IMR-90 (cell line): ENCODE measurements around the gene CIB1. TPM values are rescaled to one million over a fixed set of nuclear protein-coding genes. Genes with fewer than 3 reads are reported as not detected.

Experiments used
- ATAC-seq: fragments of 200-7000 bp; cut with Tn5 transposase; 2 replicates; pipeline ENCODE4 v1.9.1; 2020; ENCODE audit warnings: low read depth, mild to moderate bottlenecking, moderate library complexity
- BruUV-seq: library from RNA; stranded (reverse); fragments of 400-500 nt; replicated peaks from 2 replicates; lab custom pipeline; 2021; lab: Mats Ljungman, UMichigan
- CTCF ChIA-PET: fragments of 300-600 bp; formaldehyde crosslinking; extraction: SDS; loops from one replicate; lab custom pipeline; 2021; ENCODE audit warnings: antibody characterized with exemption; lab: Yijun Ruan, JAX
- POLR2A ChIA-PET: fragments of 300-600 bp; sonication (Branson Sonifier 250); formaldehyde crosslinking; loops from one replicate; lab custom pipeline; 2022; ENCODE audit warnings: antibody characterized with exemption; ENCODE audit not compliant: unreplicated experiment; lab: Charles Lee
- DNase-seq: peaks from one replicate; pipeline ENCODE4 v3.0.0; 2013
- H2AFZ ChIP-seq: replicated peaks from 2 replicates; pipeline ENCODE3; 2013; ENCODE audit warnings: low read length, mild to moderate bottlenecking; ENCODE audit not compliant: poor library complexity
- H2AK5ac ChIP-seq: 2 replicates; pipeline ENCODE4 v1.6.1; 2013; ENCODE audit warnings: low read depth, low read length, inconsistent platforms
- H2AK9ac ChIP-seq: replicated peaks from 2 replicates; pipeline ENCODE3; 2013; ENCODE audit warnings: mild to moderate bottlenecking, low read depth, low read length, moderate library complexity; ENCODE audit not compliant: poor library complexity
- H2BK120ac ChIP-seq: 2 replicates; pipeline ENCODE4 v1.6.1; 2013; ENCODE audit warnings: low read depth, low read length, inconsistent platforms
- H2BK15ac ChIP-seq: 3 replicates; pipeline ENCODE4 v1.6.1; 2013; ENCODE audit warnings: low read depth, low read length, inconsistent platforms
- H2BK20ac ChIP-seq: 2 replicates; pipeline ENCODE4 v1.6.1; 2013; ENCODE audit warnings: low read depth, mild to moderate bottlenecking, inconsistent platforms, low read length, moderate library complexity
- H2BK5ac ChIP-seq: 2 replicates; pipeline ENCODE4 v1.6.1; 2013; ENCODE audit warnings: mild to moderate bottlenecking, low read depth, low read length, inconsistent platforms; ENCODE audit not compliant: poor library complexity, severe bottlenecking
- H3K14ac ChIP-seq: replicated peaks from 2 replicates; pipeline ENCODE4 v1.6.1; 2013; ENCODE audit warnings: low read depth, low read length, inconsistent platforms
- H3K18ac ChIP-seq: 2 replicates; pipeline ENCODE4 v1.6.1; 2013; ENCODE audit warnings: low read depth, low read length, control low read depth
- H3K23ac ChIP-seq: 2 replicates; pipeline ENCODE4 v1.6.1; 2013; ENCODE audit warnings: low read depth, low read length, inconsistent platforms
- H3K27ac ChIP-seq: 2 replicates; pipeline ENCODE4 v1.5.1; 2013; ENCODE audit warnings: mild to moderate bottlenecking, control low read depth, low read length; ENCODE audit not compliant: insufficient read depth
- H3K27me3 ChIP-seq: 2 replicates; pipeline ENCODE4 v1.6.1; 2013; ENCODE audit warnings: low read length; ENCODE audit not compliant: control insufficient read depth, insufficient read depth
- H3K36me3 ChIP-seq: 2 replicates; pipeline ENCODE4 v1.6.1; 2013; ENCODE audit warnings: low read length, mixed read lengths; ENCODE audit not compliant: control insufficient read depth, insufficient read depth
- H3K4ac ChIP-seq: 2 replicates; pipeline ENCODE4 v1.6.1; 2013; ENCODE audit warnings: low read depth, low read length, inconsistent platforms
- H3K4me1 ChIP-seq: 2 replicates; pipeline ENCODE4 v1.6.1; 2013; ENCODE audit warnings: low read length, mixed read lengths; ENCODE audit not compliant: control insufficient read depth, insufficient read depth
- H3K4me2 ChIP-seq: 2 replicates; pipeline ENCODE4 v1.6.1; 2013; ENCODE audit warnings: low read depth, mild to moderate bottlenecking, control low read depth, low read length, moderate library complexity
- H3K4me3 ChIP-seq: 2 replicates; pipeline ENCODE4 v1.5.1; 2013; ENCODE audit warnings: low read depth, mild to moderate bottlenecking, control low read depth, low read length, moderate library complexity; ENCODE audit not compliant: insufficient read depth
- H3K56ac ChIP-seq: 2 replicates; pipeline ENCODE4 v1.6.1; 2013; ENCODE audit warnings: low read length, inconsistent platforms; ENCODE audit not compliant: insufficient read depth; ENCODE audit errors: extremely low read depth
- H3K79me1 ChIP-seq, 2 experiments: 2 replicates each; pipeline ENCODE4 v1.6.1; 2013; ENCODE audit warnings: low read length in 2 of 2, inconsistent platforms in 1 of 2, low read depth in 1 of 2
- H3K9ac ChIP-seq: 2 replicates; pipeline ENCODE4 v1.6.1; 2013; ENCODE audit warnings: low read depth, low read length, control low read depth
- H3K9me1 ChIP-seq: 2 replicates; pipeline ENCODE4 v1.6.1; 2013; ENCODE audit warnings: low read length, inconsistent platforms; ENCODE audit not compliant: insufficient read depth
- H3K9me3 ChIP-seq: 2 replicates; pipeline ENCODE4 v1.6.1; 2013; ENCODE audit warnings: low read length; ENCODE audit not compliant: control insufficient read depth, insufficient read depth
- H4K20me1 ChIP-seq: 2 replicates; pipeline ENCODE4 v1.6.1; 2013; ENCODE audit warnings: low read length, inconsistent platforms; ENCODE audit not compliant: insufficient read depth
- H4K5ac ChIP-seq: 2 replicates; pipeline ENCODE4 v1.6.1; 2013; ENCODE audit warnings: mild to moderate bottlenecking, low read depth, low read length, control low read depth
- H4K8ac ChIP-seq, 2 experiments: 2 replicates each; pipeline ENCODE4 v1.6.1; 2013; ENCODE audit warnings: low read depth in 2 of 2, low read length in 2 of 2, control low read depth in 1 of 2, inconsistent platforms in 1 of 2
- H4K91ac ChIP-seq: 2 replicates; pipeline ENCODE4 v1.6.1; 2013; ENCODE audit warnings: low read depth, low read length, inconsistent platforms; ENCODE audit not compliant: insufficient read depth
- MAFK ChIP-seq: IDR thresholded peaks from 2 replicates; pipeline ENCODE4 v1.6.1; 2012; ENCODE audit warnings: low read depth, low read length, improper control_type of control experiment
- WGBS, 2 experiments: methylation state at CpG; one replicate each; pipeline versions ENCODE4 v1.1.5 to v1.1.7; 2013; ENCODE audit warnings: missing lambda C conversion rate in 2 of 2; ENCODE audit not compliant: insufficient read length in 1 of 2; ENCODE audit errors: extremely low coverage in 2 of 2; 5-methylcytosine and 5-hydroxymethylcytosine counted together
- dilution Hi-C: fragments of 300-500 bp; cut with HindIII; formaldehyde crosslinking; loops from one replicate; pipeline ENCODE4 v1.14.3; 2018; ENCODE audit warnings: low sequenced_read_pairs; ENCODE audit not compliant: unreplicated experiment
- in situ Hi-C: fragments of 300-500 bp; cut with MboI; formaldehyde crosslinking; loops from 3 replicates; pipeline ENCODE4 v1.14.3; 2019; ENCODE audit warnings: low sequenced_read_pairs, inconsistent platforms, mixed read lengths
- intact Hi-C: fragments of 100-400 bp; cut with micrococcal nuclease; formaldehyde crosslinking; loops from 2 replicates; pipeline ENCODE4 v1.10.0; 2022
- polyA plus RNA-seq, 3 experiments: library from polyadenylated mRNA; depleted of rRNA; stranded (reverse); fragments of >200 nt; gene quantifications; 2 replicates each; pipeline ENCODE4 v1.2.3, GENCODE V29; 2012; ENCODE audit warnings: low replicate concordance in 1 of 3
- total RNA-seq: library from RNA; depleted of rRNA; stranded (reverse); fragments of >200 nt; gene quantifications from 2 replicates; pipeline ENCODE4 v1.2.3, GENCODE V29; 2012

The CIB1 gene
- total and polyA plus RNA-seq, 2 of the 4 experiments (the other 2 are of a cell fraction) = 31.5 to 94.1 TPM

GRCh38 chr15:90230610-90231009 is 3.1 kb downstream of the CIB1 start:
- no peak overlapping the region for H3K56ac ChIP-seq
- no peaks in the 10 kb centered on the region for H3K9me3 ChIP-seq
- no peak for TF ChIP-seq MAFK
- H4K8ac ChIP-seq = no peak overlapping the region
- DNase-seq (no peak), ATAC-seq (no peak)
- H2AK9ac ChIP-seq = no peak overlapping the region
- WGBS, 2 experiments = 100% methylated on average over 1 of the region's 8 CpGs; no CpG with 5 or more reads in 1 of the 2 experiments
- H4K5ac ChIP-seq = no peak overlapping the region
- no peak overlapping the region for H2BK5ac ChIP-seq
- peaks cover 45% of the 10 kb centered on the region for H3K36me3 ChIP-seq
- no peaks in the 10 kb centered on the region for H3K27me3 ChIP-seq
- no TSS peak for BruUV-seq
- H2BK20ac ChIP-seq = no peak overlapping the region
- H3K14ac ChIP-seq = no peak overlapping the region
- H4K91ac ChIP-seq = no peak overlapping the region
- no peak overlapping the region for H3K4me3 ChIP-seq
- dilution Hi-C loops = no loop called here
- ChIA-PET POLR2A (no interaction called here), CTCF (no interaction called here)
- H3K9ac ChIP-seq = no peak overlapping the region
- intact Hi-C loops = loop anchor here (5.0 kb wide), 1 partner anchor 338 kb away; the partner anchor contains the start of gene AP3S2
- H3K4ac ChIP-seq = no peak overlapping the region
- H2BK120ac ChIP-seq = no peak overlapping the region
- no peak overlapping the region for H3K4me2 ChIP-seq
- peaks cover 4% of the 10 kb centered on the region for H3K4me1 ChIP-seq
- in situ Hi-C loops = no loop called here
- H3K23ac ChIP-seq = no peak overlapping the region
- no peak overlapping the region for H3K27ac ChIP-seq
- no peak overlapping the region for H3K18ac ChIP-seq
- no peak overlapping the region for H2BK15ac ChIP-seq
- peaks cover 19 to 45% of the 10 kb centered on the region in 2 experiments for H3K79me1 ChIP-seq
- 0 out of 2 replicates have a peak, but pooled peaks cover 7% of the 10 kb centered on the region for H4K20me1 ChIP-seq
- H2AFZ ChIP-seq = no peak overlapping the region
- H2AK5ac ChIP-seq = no peak overlapping the region
- peaks cover 18% of the 10 kb centered on the region for H3K9me1 ChIP-seq
